Lower leg skin (tissue), 3 donors: ENCODE measurements around the gene LGALS9.

ENCODE experiments used
- CTCF ChIP-seq, 3 donors: fragments of 450-650 bp; IDR thresholded peaks; one replicate each; pipeline ENCODE4 v1.5.1; 2016; ENCODE audit warnings: antibody characterized with exemption in 3 of 3, mild to moderate bottlenecking in 3 of 3, moderate library complexity in 2 of 3
- POLR2A ChIP-seq, 2 donors: fragments of 450-650 bp; IDR thresholded peaks; one replicate each; pipeline ENCODE4 v1.6.1; 2016 to 2017; ENCODE audit warnings: antibody characterized with exemption in 2 of 2, mild to moderate bottlenecking in 1 of 2, moderate library complexity in 1 of 2

DNA sequence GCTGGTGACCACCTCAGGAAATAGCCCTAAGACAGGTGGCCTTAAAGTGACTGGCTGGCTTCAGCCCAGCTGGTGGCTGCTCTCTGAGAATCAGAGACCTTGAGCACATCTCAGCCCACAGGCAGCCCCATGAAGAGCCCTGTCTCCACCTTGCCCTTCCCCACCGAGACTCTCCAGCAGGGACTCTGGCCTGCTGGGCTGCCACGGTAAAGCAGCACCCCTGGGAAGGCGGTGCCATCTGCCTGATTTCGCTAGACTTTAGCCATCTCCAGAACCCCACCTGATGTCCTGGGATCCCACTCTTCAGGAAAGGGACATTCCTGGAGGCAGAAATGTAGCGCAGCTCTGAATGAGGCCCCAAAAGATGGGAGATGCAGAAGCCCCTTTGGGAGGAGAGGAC is 45.2 kb upstream of the LGALS9 start:
- TF ChIP-seq POLR2A (IDR thresholded peaks at IDR 0.05) (no peak), CTCF (IDR thresholded peaks at IDR 0.05) (no peak)
